ENCODE data around the gene MLLT10.

GRCh38 chr10:21628023-21628422, 94.0 kb downstream of the MLLT10 start:
- TF ChIP-seq, protein P1, sequence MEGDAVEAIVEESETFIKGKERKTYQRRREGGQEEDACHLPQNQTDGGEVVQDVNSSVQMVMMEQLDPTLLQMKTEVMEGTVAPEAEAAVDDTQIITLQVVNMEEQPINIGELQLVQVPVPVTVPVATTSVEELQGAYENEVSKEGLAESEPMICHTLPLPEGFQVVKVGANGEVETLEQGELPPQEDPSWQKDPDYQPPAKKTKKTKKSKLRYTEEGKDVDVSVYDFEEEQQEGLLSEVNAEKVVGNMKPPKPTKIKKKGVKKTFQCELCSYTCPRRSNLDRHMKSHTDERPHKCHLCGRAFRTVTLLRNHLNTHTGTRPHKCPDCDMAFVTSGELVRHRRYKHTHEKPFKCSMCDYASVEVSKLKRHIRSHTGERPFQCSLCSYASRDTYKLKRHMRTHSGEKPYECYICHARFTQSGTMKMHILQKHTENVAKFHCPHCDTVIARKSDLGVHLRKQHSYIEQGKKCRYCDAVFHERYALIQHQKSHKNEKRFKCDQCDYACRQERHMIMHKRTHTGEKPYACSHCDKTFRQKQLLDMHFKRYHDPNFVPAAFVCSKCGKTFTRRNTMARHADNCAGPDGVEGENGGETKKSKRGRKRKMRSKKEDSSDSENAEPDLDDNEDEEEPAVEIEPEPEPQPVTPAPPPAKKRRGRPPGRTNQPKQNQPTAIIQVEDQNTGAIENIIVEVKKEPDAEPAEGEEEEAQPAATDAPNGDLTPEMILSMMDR (IDR thresholded peaks at IDR 0.05; ENCODE audit: borderline replicate concordance, extremely low read depth, low read length, poor library complexity, severe bottlenecking), result no peak
- TF ChIP-seq EZH2 (IDR thresholded peaks at IDR 0.05; ENCODE audit: borderline replicate concordance, low read depth, low read length, severe bottlenecking), result no peak

All from DND-41 (cell line).